ENCODE results near the gene EYA2. TPM values are rescaled to one million over a fixed set of nuclear protein-coding genes. Genes with fewer than 3 reads are reported as not detected.

The EYA2 gene
- total RNA-seq, 1 donor, result 17.7 TPM

GRCh38 chr20:47178851-47179250, 284.2 kb downstream of the EYA2 start:
- H3K36me3 ChIP-seq (ENCODE audit: insufficient read depth, low read length), result no peaks in the 10 kb centered on the region
- no peak for DNase-seq (ENCODE audit: insufficient read length, low spot score, missing footprints)
- H3K79me2 ChIP-seq (ENCODE audit: insufficient read depth, low read length), result no peaks in the 10 kb centered on the region
- H3K27ac ChIP-seq (ENCODE audit: low read depth, low read length), result no peak overlapping the region
- no peak overlapping the region for H2AFZ ChIP-seq (ENCODE audit: low read length)
- TF ChIP-seq, protein P1, sequence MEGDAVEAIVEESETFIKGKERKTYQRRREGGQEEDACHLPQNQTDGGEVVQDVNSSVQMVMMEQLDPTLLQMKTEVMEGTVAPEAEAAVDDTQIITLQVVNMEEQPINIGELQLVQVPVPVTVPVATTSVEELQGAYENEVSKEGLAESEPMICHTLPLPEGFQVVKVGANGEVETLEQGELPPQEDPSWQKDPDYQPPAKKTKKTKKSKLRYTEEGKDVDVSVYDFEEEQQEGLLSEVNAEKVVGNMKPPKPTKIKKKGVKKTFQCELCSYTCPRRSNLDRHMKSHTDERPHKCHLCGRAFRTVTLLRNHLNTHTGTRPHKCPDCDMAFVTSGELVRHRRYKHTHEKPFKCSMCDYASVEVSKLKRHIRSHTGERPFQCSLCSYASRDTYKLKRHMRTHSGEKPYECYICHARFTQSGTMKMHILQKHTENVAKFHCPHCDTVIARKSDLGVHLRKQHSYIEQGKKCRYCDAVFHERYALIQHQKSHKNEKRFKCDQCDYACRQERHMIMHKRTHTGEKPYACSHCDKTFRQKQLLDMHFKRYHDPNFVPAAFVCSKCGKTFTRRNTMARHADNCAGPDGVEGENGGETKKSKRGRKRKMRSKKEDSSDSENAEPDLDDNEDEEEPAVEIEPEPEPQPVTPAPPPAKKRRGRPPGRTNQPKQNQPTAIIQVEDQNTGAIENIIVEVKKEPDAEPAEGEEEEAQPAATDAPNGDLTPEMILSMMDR (IDR thresholded peaks at IDR 0.05; ENCODE audit: extremely low read depth, low read depth, low read length), result no peak
- H3K9me3 ChIP-seq (ENCODE audit: low read depth, low read length), result no peaks in the 10 kb centered on the region
- H3K4me1 ChIP-seq (ENCODE audit: insufficient read depth, low read length), result no peaks in the 10 kb centered on the region
- H3K4me2 ChIP-seq (ENCODE audit: insufficient read depth, low read length), result no peak overlapping the region
- no peak overlapping the region for H3K4me3 ChIP-seq (ENCODE audit: insufficient read depth, low read length)
- H3K27me3 ChIP-seq (ENCODE audit: insufficient read depth, low read length), result no peaks in the 10 kb centered on the region
- no peaks in the 10 kb centered on the region for H4K20me1 ChIP-seq (ENCODE audit: insufficient read depth, low read length)

- Histone ChIP-seq H3K4me1 (ENCODE audit: insufficient read depth, low read length) (no peaks in the 10 kb centered on the region), H3K79me2 (ENCODE audit: insufficient read depth, low read length) (no peaks in the 10 kb centered on the region), H3K27me3 (ENCODE audit: insufficient read depth, low read length) (no peaks in the 10 kb centered on the region), H2AFZ (ENCODE audit: low read length) (no peak overlapping the region), H3K4me2 (ENCODE audit: insufficient read depth, low read length) (no peak overlapping the region), H3K4me3 (ENCODE audit: insufficient read depth, low read length) (no peak overlapping the region), H4K20me1 (ENCODE audit: insufficient read depth, low read length) (no peaks in the 10 kb centered on the region), H3K27ac (ENCODE audit: low read depth, low read length) (no peak overlapping the region), H3K36me3 (ENCODE audit: insufficient read depth, low read length) (no peaks in the 10 kb centered on the region), H3K9me3 (ENCODE audit: low read depth, low read length) (no peaks in the 10 kb centered on the region)
- TF ChIP-seq, protein P1 (IDR thresholded peaks at IDR 0.05; ENCODE audit: extremely low read depth, low read depth, low read length), result no peak
- no peak for DNase-seq (ENCODE audit: insufficient read length, low spot score, missing footprints)
These were observed 284.6 kb downstream of the EYA2 start for GRCh38 chr20:47179267-47179666.

- no peak overlapping the region for H3K4me3 ChIP-seq (ENCODE audit: insufficient read depth, low read length)
- DNase-seq (ENCODE audit: insufficient read length, low spot score, missing footprints), result peak; percentile 95
- H3K9me3 ChIP-seq (ENCODE audit: low read depth, low read length), result no peaks in the 10 kb centered on the region
- H4K20me1 ChIP-seq (ENCODE audit: insufficient read depth, low read length), result no peaks in the 10 kb centered on the region
- H3K36me3 ChIP-seq (ENCODE audit: insufficient read depth, low read length), result no peaks in the 10 kb centered on the region
- H3K79me2 ChIP-seq (ENCODE audit: insufficient read depth, low read length), result no peaks in the 10 kb centered on the region
- no peaks in the 10 kb centered on the region for H3K27me3 ChIP-seq (ENCODE audit: insufficient read depth, low read length)
- H2AFZ ChIP-seq (ENCODE audit: low read length), result peak overlapping the region; percentile 69
- TF ChIP-seq, protein P1 (IDR thresholded peaks at IDR 0.05; ENCODE audit: extremely low read depth, low read depth, low read length), result no peak
- H3K27ac ChIP-seq (ENCODE audit: low read depth, low read length), result no peak overlapping the region
- H3K4me2 ChIP-seq (ENCODE audit: insufficient read depth, low read length), result no peak overlapping the region
- no peaks in the 10 kb centered on the region for H3K4me1 ChIP-seq (ENCODE audit: insufficient read depth, low read length)
These were observed 286.6 kb downstream of the EYA2 start for GRCh38 chr20:47181056-47181862.

DNA sequence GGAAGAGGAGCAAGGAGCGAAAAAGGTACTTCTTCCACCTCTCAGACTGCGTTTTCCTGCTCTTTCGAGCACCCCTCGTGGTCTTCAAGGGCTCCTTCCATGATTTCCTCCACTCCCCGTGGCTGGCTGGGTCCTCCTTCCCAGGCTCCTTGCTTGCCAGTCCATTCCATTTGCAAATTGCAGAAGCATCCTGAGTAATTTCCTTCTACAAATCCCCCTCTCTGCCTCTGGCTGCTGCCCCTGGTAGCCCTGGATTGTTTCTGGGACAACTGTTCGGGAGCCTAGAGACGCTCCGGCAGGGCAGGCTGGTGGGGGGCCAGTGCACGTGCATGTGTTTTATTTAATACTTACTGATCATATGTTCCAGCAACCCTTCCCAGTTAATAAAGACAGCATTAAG, 288.7 kb downstream of the EYA2 start:
- TF ChIP-seq, protein P1 (IDR thresholded peaks at IDR 0.05; ENCODE audit: extremely low read depth, low read depth, low read length), result no peak
- DNase-seq (ENCODE audit: insufficient read length, low spot score, missing footprints), result no peak
- no peaks in the 10 kb centered on the region for H3K27me3 ChIP-seq (ENCODE audit: insufficient read depth, low read length)
- no peaks in the 10 kb centered on the region for H3K4me1 ChIP-seq (ENCODE audit: insufficient read depth, low read length)
- H3K27ac ChIP-seq (ENCODE audit: low read depth, low read length), result no peak overlapping the region
- no peaks in the 10 kb centered on the region for H3K9me3 ChIP-seq (ENCODE audit: low read depth, low read length)
- H2AFZ ChIP-seq (ENCODE audit: low read length), result no peak overlapping the region
- no peaks in the 10 kb centered on the region for H3K36me3 ChIP-seq (ENCODE audit: insufficient read depth, low read length)
- H3K4me2 ChIP-seq (ENCODE audit: insufficient read depth, low read length), result no peak overlapping the region
- no peaks in the 10 kb centered on the region for H3K79me2 ChIP-seq (ENCODE audit: insufficient read depth, low read length)
- no peak overlapping the region for H3K4me3 ChIP-seq (ENCODE audit: insufficient read depth, low read length)
- H4K20me1 ChIP-seq (ENCODE audit: insufficient read depth, low read length), result no peaks in the 10 kb centered on the region
